Neutrophil (primary cell): Measurements from ENCODE around the gene BICD1.

Experiments
- H3K27ac ChIP-seq: fragments of 200-600 bp; sonication (generic); 2 replicates; pipeline ENCODE4 v1.5.1; 2016; ENCODE audit warnings: mild to moderate bottlenecking, moderate library complexity
- H3K27me3 ChIP-seq: fragments of 200-600 bp; sonication (generic); 2 replicates; pipeline ENCODE4 v1.6.0; 2016; ENCODE audit warnings: mild to moderate bottlenecking
- H3K36me3 ChIP-seq: fragments of 200-600 bp; sonication (generic); 2 replicates; pipeline ENCODE4 v1.5.1; 2017
- H3K4me1 ChIP-seq, 2 experiments: fragments of 200-600 bp in 1 of 2; sonication (generic) in 1 of 2; 1 replicate in 1 of 2; 2 replicates in 1 of 2; pipeline versions ENCODE4 v1.5.1 to v1.6.1; 2013 to 2016; ENCODE audit warnings: low read depth in 1 of 2, low read length in 1 of 2, mild to moderate bottlenecking in 1 of 2, moderate library complexity in 1 of 2; ENCODE audit not compliant: control insufficient read depth in 1 of 2, insufficient read depth in 1 of 2
- H3K4me3 ChIP-seq, 2 experiments: fragments of 200-600 bp in 1 of 2; sonication (generic) in 1 of 2; 1 replicate in 1 of 2; 2 replicates in 1 of 2; pipeline ENCODE4 v1.5.1; 2013 to 2016; ENCODE audit warnings: low read depth in 1 of 2, low read length in 1 of 2, mild to moderate bottlenecking in 1 of 2, moderate library complexity in 1 of 2
- H3K9me3 ChIP-seq: fragments of 200-600 bp; sonication (generic); 2 replicates; pipeline ENCODE4 v1.5.1; 2016
- TF ChIP-seq, protein P1 (sequence below): fragments of 200-600 bp; sonication (generic); IDR thresholded peaks from 2 replicates; pipeline ENCODE4 v1.5.1; 2016; ENCODE audit warnings: antibody characterized with exemption

The BICD1 gene

GRCh38 chr12:32069071-32069470, 37.6 kb upstream of the BICD1 start:
- TF ChIP-seq, protein P1, sequence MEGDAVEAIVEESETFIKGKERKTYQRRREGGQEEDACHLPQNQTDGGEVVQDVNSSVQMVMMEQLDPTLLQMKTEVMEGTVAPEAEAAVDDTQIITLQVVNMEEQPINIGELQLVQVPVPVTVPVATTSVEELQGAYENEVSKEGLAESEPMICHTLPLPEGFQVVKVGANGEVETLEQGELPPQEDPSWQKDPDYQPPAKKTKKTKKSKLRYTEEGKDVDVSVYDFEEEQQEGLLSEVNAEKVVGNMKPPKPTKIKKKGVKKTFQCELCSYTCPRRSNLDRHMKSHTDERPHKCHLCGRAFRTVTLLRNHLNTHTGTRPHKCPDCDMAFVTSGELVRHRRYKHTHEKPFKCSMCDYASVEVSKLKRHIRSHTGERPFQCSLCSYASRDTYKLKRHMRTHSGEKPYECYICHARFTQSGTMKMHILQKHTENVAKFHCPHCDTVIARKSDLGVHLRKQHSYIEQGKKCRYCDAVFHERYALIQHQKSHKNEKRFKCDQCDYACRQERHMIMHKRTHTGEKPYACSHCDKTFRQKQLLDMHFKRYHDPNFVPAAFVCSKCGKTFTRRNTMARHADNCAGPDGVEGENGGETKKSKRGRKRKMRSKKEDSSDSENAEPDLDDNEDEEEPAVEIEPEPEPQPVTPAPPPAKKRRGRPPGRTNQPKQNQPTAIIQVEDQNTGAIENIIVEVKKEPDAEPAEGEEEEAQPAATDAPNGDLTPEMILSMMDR = no peak
- Histone ChIP-seq H3K27me3 (no peaks in the 10 kb centered on the region), H3K4me1 (no peaks in the 10 kb centered on the region), H3K36me3 (no peaks in the 10 kb centered on the region), H3K4me3 (no peak overlapping the region), H3K27ac (no peak overlapping the region), H3K9me3 (no peaks in the 10 kb centered on the region)

GRCh38 chr12:32069731-32070130, 36.9 kb upstream of the BICD1 start:
- TF ChIP-seq, protein P1 = no peak

DNA sequence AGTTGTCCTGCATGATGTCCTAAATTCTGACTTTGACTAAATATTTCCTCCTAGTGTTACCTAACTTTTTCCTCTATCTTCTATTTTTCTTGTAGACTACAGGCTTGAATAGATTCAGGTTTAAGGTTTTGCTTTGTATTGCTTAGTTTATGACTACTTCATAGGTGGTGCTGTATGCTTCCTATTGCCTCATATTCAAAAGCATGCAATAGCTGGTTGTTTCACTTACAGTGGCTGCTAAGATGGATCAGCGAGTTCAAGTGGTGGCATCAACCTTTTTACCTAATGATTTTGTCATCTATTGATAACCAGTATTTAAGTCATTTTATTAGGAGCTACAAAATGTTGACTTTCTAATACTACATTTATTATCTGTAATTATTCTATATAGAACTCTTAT, 36.3 kb upstream of the BICD1 start:
- H3K4me3 ChIP-seq = no peak overlapping the region
- TF ChIP-seq, protein P1 = no peak
- no peaks in the 10 kb centered on the region for H3K36me3 ChIP-seq
- no peaks in the 10 kb centered on the region for H3K9me3 ChIP-seq
- no peaks in the 10 kb centered on the region for H3K4me1 ChIP-seq
- H3K27me3 ChIP-seq = no peaks in the 10 kb centered on the region
- H3K27ac ChIP-seq = no peak overlapping the region

More at GRCh38 chr12:32069731-32070130, 36.9 kb upstream of the BICD1 start:
- H3K27me3 ChIP-seq = no peaks in the 10 kb centered on the region
- H3K9me3 ChIP-seq = no peaks in the 10 kb centered on the region
- H3K4me3 ChIP-seq = no peak overlapping the region
- H3K4me1 ChIP-seq = no peaks in the 10 kb centered on the region
- H3K36me3 ChIP-seq = no peaks in the 10 kb centered on the region
- H3K27ac ChIP-seq = no peak overlapping the region

DNA sequence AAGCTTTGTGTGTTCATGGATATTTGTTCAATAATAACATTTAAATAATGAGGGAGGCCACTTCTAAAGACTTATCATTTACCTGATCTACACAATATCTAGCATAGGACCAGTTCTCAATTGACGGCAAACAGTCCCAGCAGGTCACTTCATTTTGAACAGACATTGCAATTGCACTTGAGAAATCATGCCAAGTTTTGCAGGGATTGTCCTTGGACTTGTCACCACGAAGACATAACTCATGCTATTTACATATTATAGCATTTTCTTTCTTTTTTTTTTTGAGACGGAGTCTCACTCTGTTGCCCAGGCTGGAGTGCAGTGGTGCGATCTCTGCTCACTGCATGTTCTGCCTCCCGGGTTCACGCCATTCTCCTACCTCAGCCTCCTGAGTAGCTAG, 34.5 kb upstream of the BICD1 start:
- H3K36me3 ChIP-seq = no peaks in the 10 kb centered on the region
- TF ChIP-seq, protein P1 = no peak
- no peak overlapping the region for H3K4me3 ChIP-seq
- no peaks in the 10 kb centered on the region for H3K27me3 ChIP-seq
- H3K9me3 ChIP-seq = no peaks in the 10 kb centered on the region
- H3K27ac ChIP-seq = no peak overlapping the region
- H3K4me1 ChIP-seq = no peaks in the 10 kb centered on the region

- Histone ChIP-seq H3K4me3 (no peak overlapping the region), H3K27me3 (no peaks in the 10 kb centered on the region), H3K27ac (no peak overlapping the region), H3K9me3 (no peaks in the 10 kb centered on the region), H3K36me3 (no peaks in the 10 kb centered on the region), H3K4me1 (no peaks in the 10 kb centered on the region)
- TF ChIP-seq, protein P1 = no peak
Observed at GRCh38 chr12:32074432-32074831, 32.2 kb upstream of the BICD1 start.

GRCh38 chr12:32076941-32077340, 29.7 kb upstream of the BICD1 start:
- no peak overlapping the region for H3K4me3 ChIP-seq
- no peaks in the 10 kb centered on the region for H3K27me3 ChIP-seq
- H3K27ac ChIP-seq = no peak overlapping the region
- no peaks in the 10 kb centered on the region for H3K9me3 ChIP-seq
- TF ChIP-seq, protein P1 = no peak
- no peaks in the 10 kb centered on the region for H3K36me3 ChIP-seq
- no peaks in the 10 kb centered on the region for H3K4me1 ChIP-seq
